ENCODE data around the gene IHH. TPM values are rescaled to one million over a fixed set of nuclear protein-coding genes. Genes with fewer than 3 reads are reported as not detected.

Gene IHH
- total RNA-seq, 1 experiment from 2014 or later, result not detected

GRCh38 chr2:219031005-219031738, 29.5 kb downstream of the IHH start:
- peaks cover 28% of the 10 kb centered on the region for H3K27me3 Mint-ChIP-seq (ENCODE audit: low read depth)
- no peaks in the 10 kb centered on the region for H3K9me3 Mint-ChIP-seq
- H3K23ac ChIP-seq (ENCODE audit: insufficient read length, low read depth, low read length), result no peak overlapping the region
- no peak overlapping the region for H2BK12ac ChIP-seq (ENCODE audit: insufficient read length, low read depth, low read length)
- no peak overlapping the region for H3K9ac ChIP-seq (ENCODE audit: extremely low read depth, insufficient read length, low read length)
- no peak overlapping the region for H3K4me2 ChIP-seq (ENCODE audit: insufficient read depth, insufficient read length, low read length)
- no peaks in the 10 kb centered on the region for H3K79me2 ChIP-seq (ENCODE audit: insufficient read depth, low read length)
- H3K18ac ChIP-seq (ENCODE audit: insufficient read length, low read depth, low read length), result no peak overlapping the region
- no peak overlapping the region for H2BK20ac ChIP-seq (ENCODE audit: low read depth, low read length, poor library complexity, severe bottlenecking)
- no peak overlapping the region for H3T11ph ChIP-seq (ENCODE audit: low read length)
- H3K4ac ChIP-seq (ENCODE audit: low read depth, low read length), result no peak overlapping the region
- H4K5ac ChIP-seq (ENCODE audit: insufficient read length, low read depth, low read length), result no peak overlapping the region
- no peaks in the 10 kb centered on the region for H3K9me3 ChIP-seq (ENCODE audit: control insufficient read depth, low read depth, low read length)
- H3K23me2 ChIP-seq (ENCODE audit: insufficient read length, low read depth, low read length, poor library complexity, severe bottlenecking), result no peaks in the 10 kb centered on the region
- H2BK15ac ChIP-seq (ENCODE audit: low read depth, low read length), result no peak overlapping the region
- H2AK5ac ChIP-seq (ENCODE audit: insufficient read length, low read length), result no peak overlapping the region
- no peaks in the 10 kb centered on the region for H4K20me1 ChIP-seq (ENCODE audit: control insufficient read depth, insufficient read depth, insufficient read length)
- no peak overlapping the region for H2AFZ ChIP-seq (ENCODE audit: low read length)
- no peak overlapping the region for H3K27ac Mint-ChIP-seq
- no peak overlapping the region; the same call in 1 of the 2 replicates for H3K14ac ChIP-seq (ENCODE audit: insufficient read depth, low read length)
- H4K8ac ChIP-seq (replicated peaks; ENCODE audit: insufficient read length, low read depth, low read length), result no peak overlapping the region
- H3K79me1 ChIP-seq (ENCODE audit: insufficient read depth, low read depth, low read length, poor library complexity, severe bottlenecking), result no peaks in the 10 kb centered on the region
- H2BK5ac ChIP-seq (ENCODE audit: insufficient read length, low read length), result no peak overlapping the region
- H3K27me3 ChIP-seq (ENCODE audit: insufficient read depth, low read length), result no peaks in the 10 kb centered on the region
- no peaks in the 10 kb centered on the region for H3K4me1 ChIP-seq (ENCODE audit: insufficient read depth, low read length)
- no peaks in the 10 kb centered on the region for H3K36me3 Mint-ChIP-seq (ENCODE audit: insufficient read depth in 1 of 3, low read depth in 3 of 3)
- no CpG with 5 or more reads among the region's 21 CpGs for WGBS (ENCODE audit: extremely low coverage, insufficient read length, low lambda C conversion rate)
- H3K56ac ChIP-seq (ENCODE audit: insufficient read length, low read depth, low read length), result no peak overlapping the region
- H3K27ac ChIP-seq (ENCODE audit: insufficient read length, low read depth, low read length), result no peak overlapping the region
- no peak overlapping the region for H3K4me3 Mint-ChIP-seq
- H4K91ac ChIP-seq (ENCODE audit: insufficient read length, low read depth, low read length), result no peak overlapping the region
- H3K4me1 Mint-ChIP-seq, result peaks cover 4% of the 10 kb centered on the region in 2 experiments
- no peak for DNase-seq
- no peak for TF ChIP-seq CTCF (conservative IDR thresholded peaks at IDR 0.05)
- H2BK120ac ChIP-seq (ENCODE audit: low read depth, low read length, poor library complexity, severe bottlenecking), result no peak overlapping the region
